ENCODE results near the gene CC2D2A.

Gene CC2D2A

DNA sequence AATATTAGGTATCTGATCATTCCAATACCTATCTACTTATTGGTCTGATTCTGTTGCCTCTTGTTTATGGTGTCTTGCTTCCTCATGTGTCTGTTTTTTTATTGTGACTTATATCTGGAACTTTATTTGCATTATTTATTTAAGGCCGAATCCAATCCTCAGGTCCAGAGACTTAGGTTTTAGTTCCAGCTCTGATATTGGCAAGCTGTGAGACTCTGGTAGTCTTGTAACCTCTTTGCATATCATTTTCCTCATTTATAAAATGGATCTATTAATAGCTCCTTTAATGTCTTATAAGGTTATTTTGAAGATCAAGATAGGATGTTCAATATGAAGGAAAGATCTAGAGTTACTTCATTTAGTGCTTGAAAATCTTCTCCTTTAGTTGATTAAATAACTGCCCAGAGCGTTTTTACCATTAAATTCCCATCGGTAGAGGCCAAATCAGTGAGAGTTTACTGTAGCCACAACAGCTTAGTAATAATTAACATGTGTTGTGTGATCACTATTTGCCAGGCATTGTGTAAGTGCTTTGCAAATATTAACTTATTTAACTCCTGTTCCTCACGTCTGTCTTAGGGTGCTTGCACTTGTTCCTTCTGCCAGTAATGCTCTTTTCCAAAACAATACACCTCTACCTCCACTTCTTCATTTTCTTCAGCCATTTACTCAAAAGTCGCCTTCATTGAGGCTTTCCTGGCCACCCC, 82.2 kb downstream of the CC2D2A start:
- Histone ChIP-seq H3K4me3 (ENCODE audit: low read depth, low read length) (no peak overlapping the region), H3K9me3 (no peaks in the 10 kb centered on the region), H3K36me3 (peaks cover 10% of the 10 kb centered on the region), H3K4me1 (no peaks in the 10 kb centered on the region), H3K27me3 (no peaks in the 10 kb centered on the region)
- TF ChIP-seq CTCF (IDR thresholded peaks at IDR 0.05; ENCODE audit: low read depth, low read length) = no peak
- no peak for DNase-seq

GRCh38 chr4:15552557-15553362, 83.1 kb downstream of the CC2D2A start:
- TF ChIP-seq CTCF (IDR thresholded peaks at IDR 0.05; ENCODE audit: low read depth, low read length) = no peak
- Histone ChIP-seq H3K4me1 (no peaks in the 10 kb centered on the region), H3K9me3 (no peaks in the 10 kb centered on the region)

GRCh38 chr4:15556511-15557092, 86.9 kb downstream of the CC2D2A start:
- Histone ChIP-seq H3K27me3 (no peaks in the 10 kb centered on the region), H3K36me3 (peaks cover 10% of the 10 kb centered on the region), H3K4me3 (ENCODE audit: low read depth, low read length) (no peak overlapping the region), H3K9me3 (no peaks in the 10 kb centered on the region), H3K4me1 (no peaks in the 10 kb centered on the region)
- no peak for DNase-seq
- no peak for TF ChIP-seq CTCF (IDR thresholded peaks at IDR 0.05; ENCODE audit: low read depth, low read length)

More at GRCh38 chr4:15552557-15553362, 83.1 kb downstream of the CC2D2A start:
- no peak for DNase-seq
- Histone ChIP-seq H3K4me3 (ENCODE audit: low read depth, low read length) (no peak overlapping the region), H3K27me3 (no peaks in the 10 kb centered on the region), H3K36me3 (peaks cover 10% of the 10 kb centered on the region)

DNA sequence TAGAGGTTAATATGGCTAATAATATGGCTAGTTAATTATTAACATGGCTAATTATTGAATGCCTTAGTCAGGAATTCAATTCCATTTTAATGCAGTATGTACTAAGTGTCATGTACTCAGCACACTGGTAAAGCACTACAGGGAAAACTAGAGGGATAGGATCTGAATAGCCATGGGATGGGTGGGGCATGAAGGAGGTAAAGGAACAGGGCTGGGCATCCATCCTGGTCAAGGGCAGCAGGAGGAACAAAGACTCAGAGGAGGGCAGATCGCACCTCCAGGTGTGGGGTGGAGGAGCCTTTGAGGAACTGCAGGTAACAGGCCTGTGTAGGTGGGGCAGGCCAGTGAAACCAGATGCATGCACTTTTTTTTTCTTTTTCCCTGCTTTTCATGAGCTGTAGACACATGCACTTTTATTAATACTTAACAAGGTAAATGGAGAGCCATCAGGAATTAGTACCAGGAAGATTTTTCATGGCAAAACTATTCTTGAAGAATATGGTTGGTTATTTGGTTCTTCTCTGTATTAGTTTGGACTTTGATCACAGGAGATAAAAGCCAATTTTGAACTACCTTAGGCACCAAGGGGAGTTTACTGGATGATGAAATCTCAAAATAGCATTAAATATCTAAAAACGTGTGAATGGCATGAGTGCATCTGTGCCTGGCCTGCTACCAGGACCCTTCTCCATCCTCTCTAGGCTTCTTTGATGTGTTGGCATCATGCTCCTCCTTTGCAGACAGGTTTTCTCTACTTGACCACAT, 88.3 kb downstream of the CC2D2A start:
- Histone ChIP-seq H3K4me1 (no peaks in the 10 kb centered on the region), H3K9me3 (no peaks in the 10 kb centered on the region), H3K27me3 (no peaks in the 10 kb centered on the region), H3K36me3 (peaks cover 10% of the 10 kb centered on the region), H3K4me3 (ENCODE audit: low read depth, low read length) (no peak overlapping the region)
- no peak for TF ChIP-seq CTCF (IDR thresholded peaks at IDR 0.05; ENCODE audit: low read depth, low read length)
- DNase-seq = no peak

DNA sequence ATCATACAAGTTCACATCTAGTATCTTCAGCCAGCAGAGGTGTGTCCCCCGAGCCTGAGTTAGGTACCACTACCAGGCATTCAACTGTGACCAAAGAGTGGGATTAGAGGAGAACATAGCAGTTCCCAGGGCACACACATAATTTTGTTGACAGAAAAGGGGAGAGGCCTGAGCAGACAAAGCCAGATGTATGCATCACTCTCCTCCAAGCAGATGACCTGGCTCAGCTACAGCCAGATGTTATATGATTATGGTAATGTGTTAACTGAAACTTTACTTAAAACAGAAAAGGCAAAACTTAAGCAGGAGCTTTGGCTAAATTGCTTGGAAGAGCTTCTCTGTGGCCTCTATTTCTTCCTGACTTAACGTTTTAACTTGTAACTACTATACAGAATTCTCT, 88.9 kb downstream of the CC2D2A start:
- no peak for TF ChIP-seq CTCF (IDR thresholded peaks at IDR 0.05; ENCODE audit: low read depth, low read length)
- DNase-seq = no peak
- H3K36me3 ChIP-seq = peaks cover 10% of the 10 kb centered on the region
- no peaks in the 10 kb centered on the region for H3K4me1 ChIP-seq
- H3K4me3 ChIP-seq (ENCODE audit: low read depth, low read length) = no peak overlapping the region
- H3K9me3 ChIP-seq = no peaks in the 10 kb centered on the region
- no peaks in the 10 kb centered on the region for H3K27me3 ChIP-seq

All from BE2C (cell line).